Tibial artery (tissue), 4 donors: ENCODE data around the gene ATAD3C.
A peak's percentile ranks its signal among the peaks of the same experiment; 100 is the strongest.

Experiments used
- DNase-seq, 2 donors: peaks; one replicate each; pipeline ENCODE4 v3.0.0-alpha.2; 2019
- H3K27ac ChIP-seq, 2 donors: fragments of 200-600 bp; sonication (generic) in 1 of 2; 1 replicate in 1 of 2; 2 replicates in 1 of 2; pipeline ENCODE4 v1.5.1; 2018 to 2019; ENCODE audit warnings: mild to moderate bottlenecking in 1 of 2
- H3K27me3 ChIP-seq, 2 donors: fragments of 200-600 bp; sonication (generic) in 1 of 2; one replicate each; pipeline versions ENCODE4 v1.5.1 to v1.6.0; 2016 to 2019
- H3K36me3 ChIP-seq, 3 donors: fragments of 200-600 bp; sonication (generic) in 2 of 3; one replicate each; pipeline ENCODE4 v1.5.1; 2016 to 2019; ENCODE audit warnings: mild to moderate bottlenecking in 2 of 3
- H3K4me1 ChIP-seq, 4 donors: fragments of 200-600 bp; sonication (generic) in 2 of 4; 1 replicate in 3 of 4; 2 replicates in 1 of 4; pipeline ENCODE4 v1.5.1; 2016 to 2019
- H3K4me3 ChIP-seq, 2 donors: fragments of 200-600 bp; sonication (generic) in 1 of 2; 1 replicate in 1 of 2; 2 replicates in 1 of 2; pipeline ENCODE4 v1.5.1; 2018 to 2019; ENCODE audit warnings: mild to moderate bottlenecking in 2 of 2
- H3K9me3 ChIP-seq, 3 donors: fragments of 200-600 bp; sonication (generic) in 1 of 3; one replicate each; pipeline ENCODE4 v1.5.1; 2016 to 2019
- intact Hi-C: fragments of 100-400 bp; cut with DNase I; formaldehyde crosslinking; loops from one replicate; pipeline ENCODE4 v1.15.0; 2023; ENCODE audit warnings: low total_unique reads
- TF ChIP-seq, protein P1 (sequence below), 2 experiments: fragments of 200-600 bp in 1 of 2; fragments of 450-650 bp in 1 of 2; IDR thresholded peaks; one replicate each; pipeline ENCODE4 v1.5.1; 2017 to 2019; ENCODE audit warnings: antibody characterized with exemption in 2 of 2, mild to moderate bottlenecking in 1 of 2, moderate library complexity in 1 of 2

ATAD3C gene

GRCh38 chr1:1449099-1449739, at the start of gene ATAD3C:
Gene ATAD3C (plus strand): TSS chr1:1449689. CDS start chr1:1450684, 995 bp downstream.
- intact Hi-C loops: no loop called here
- DNase-seq: no peak
- H3K9me3 ChIP-seq: no peaks in the 10 kb centered on the region
- no peak within 1 kb of the TSS for H3K27ac ChIP-seq
- H3K36me3 ChIP-seq: no peaks in the 10 kb centered on the region
- H3K4me1 ChIP-seq: no peaks in the 10 kb centered on the region
- H3K27me3 ChIP-seq: peaks cover 0 to 2% of the 10 kb centered on the region in 2 donors
- TF ChIP-seq, protein P1, sequence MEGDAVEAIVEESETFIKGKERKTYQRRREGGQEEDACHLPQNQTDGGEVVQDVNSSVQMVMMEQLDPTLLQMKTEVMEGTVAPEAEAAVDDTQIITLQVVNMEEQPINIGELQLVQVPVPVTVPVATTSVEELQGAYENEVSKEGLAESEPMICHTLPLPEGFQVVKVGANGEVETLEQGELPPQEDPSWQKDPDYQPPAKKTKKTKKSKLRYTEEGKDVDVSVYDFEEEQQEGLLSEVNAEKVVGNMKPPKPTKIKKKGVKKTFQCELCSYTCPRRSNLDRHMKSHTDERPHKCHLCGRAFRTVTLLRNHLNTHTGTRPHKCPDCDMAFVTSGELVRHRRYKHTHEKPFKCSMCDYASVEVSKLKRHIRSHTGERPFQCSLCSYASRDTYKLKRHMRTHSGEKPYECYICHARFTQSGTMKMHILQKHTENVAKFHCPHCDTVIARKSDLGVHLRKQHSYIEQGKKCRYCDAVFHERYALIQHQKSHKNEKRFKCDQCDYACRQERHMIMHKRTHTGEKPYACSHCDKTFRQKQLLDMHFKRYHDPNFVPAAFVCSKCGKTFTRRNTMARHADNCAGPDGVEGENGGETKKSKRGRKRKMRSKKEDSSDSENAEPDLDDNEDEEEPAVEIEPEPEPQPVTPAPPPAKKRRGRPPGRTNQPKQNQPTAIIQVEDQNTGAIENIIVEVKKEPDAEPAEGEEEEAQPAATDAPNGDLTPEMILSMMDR (IDR thresholded peaks at IDR 0.05): no peak
- H3K4me3 ChIP-seq: no peak within 1 kb of the TSS

DNA sequence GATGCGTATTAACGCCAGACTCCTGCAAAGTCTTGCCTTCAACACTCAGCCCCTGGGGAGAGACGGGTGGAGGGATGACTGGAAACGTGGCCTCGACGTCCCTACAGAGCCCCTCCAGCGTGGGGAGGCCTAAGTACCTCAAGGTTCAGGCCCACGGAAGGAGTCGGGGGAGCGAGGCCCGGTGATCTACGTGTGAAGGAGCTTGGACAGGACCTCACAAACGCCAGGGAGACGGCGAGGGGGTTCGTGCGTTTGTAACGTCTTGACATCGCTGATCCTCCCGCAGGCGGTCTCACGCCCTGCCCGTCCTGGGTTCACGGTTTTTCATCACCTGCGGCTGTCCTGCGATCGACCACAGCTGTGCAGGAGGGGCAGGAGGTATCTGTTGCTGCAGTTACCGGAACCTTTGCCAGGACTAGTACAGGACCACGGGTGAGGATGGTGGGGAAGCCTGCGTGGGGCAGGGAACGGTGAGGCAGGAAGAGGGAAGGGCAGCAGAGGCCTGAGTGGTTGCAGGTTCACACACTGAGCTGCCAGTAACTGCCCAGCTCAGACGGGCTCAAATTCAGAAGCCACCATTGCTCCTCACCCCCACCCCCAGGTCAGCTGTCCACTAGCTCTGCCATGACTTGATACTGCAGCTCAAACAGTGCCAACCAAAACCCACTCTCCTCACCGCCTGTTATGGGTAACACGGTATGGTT, 49.5 kb upstream of the ATAD3C start:
- intact Hi-C loops: loop anchor here (5.0 kb wide), 1 partner anchor 42 kb away; no protein-coding TSS in a partner anchor
- H3K4me3 ChIP-seq: peak overlapping the region; percentile 85 to 96
- peaks cover 0 to 41% (median 31%) of the 10 kb centered on the region in 4 donors for H3K4me1 ChIP-seq
- DNase-seq: no peak
- TF ChIP-seq, protein P1 (IDR thresholded peaks at IDR 0.05): no peak
- peak overlapping the region; percentile 81 to 92 for H3K27ac ChIP-seq
- no peaks in the 10 kb centered on the region for H3K9me3 ChIP-seq
- H3K36me3 ChIP-seq: peaks cover 52 to 77% (median 65%) of the 10 kb centered on the region in 3 donors
- no peaks in the 10 kb centered on the region for H3K27me3 ChIP-seq

DNA sequence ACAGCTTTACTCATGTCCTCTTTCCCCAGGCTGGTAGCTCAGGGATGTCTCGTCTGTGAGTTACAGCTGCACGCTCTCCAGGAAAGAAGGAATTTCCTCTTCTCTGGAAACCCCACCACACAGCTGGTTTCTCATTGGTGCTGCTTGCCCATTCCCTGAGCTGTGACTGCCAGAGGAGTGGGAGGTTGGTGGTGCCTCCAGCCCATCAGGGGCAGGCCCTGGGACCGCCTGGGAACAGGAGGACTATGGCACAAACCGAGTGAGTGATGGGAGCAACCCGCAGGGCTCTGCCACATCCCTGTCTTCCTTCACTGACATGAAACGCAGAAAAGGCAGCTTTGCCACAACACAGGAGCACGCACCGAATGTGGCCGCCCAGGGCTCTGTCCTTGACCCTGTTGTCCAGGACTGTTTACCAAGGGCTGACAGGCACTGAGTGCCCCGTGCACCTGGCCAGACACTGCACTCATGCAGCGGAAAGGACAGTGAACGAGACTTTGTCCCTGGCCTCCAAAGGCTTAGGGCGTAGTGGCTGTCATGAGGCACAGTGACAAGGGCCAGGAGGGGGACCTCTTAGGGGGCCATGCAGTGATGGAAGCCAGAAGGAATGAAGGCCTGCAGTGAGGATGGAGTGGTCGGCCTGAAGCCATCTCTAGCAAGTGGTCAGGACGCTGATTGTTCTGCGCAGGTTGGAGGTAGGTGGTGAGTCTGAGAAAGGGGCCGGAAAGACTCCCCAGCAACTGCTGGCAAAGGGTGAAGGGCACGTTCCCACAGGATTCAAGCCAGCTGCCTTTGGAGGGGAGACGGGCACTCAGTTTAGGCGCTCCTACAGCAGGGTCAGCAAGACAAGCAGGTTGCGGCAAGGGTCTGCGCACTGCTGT, 48.7 kb upstream of the ATAD3C start:
- Histone ChIP-seq H3K27ac (peak overlapping the region in 1 of 2 donors; percentile 92), H3K4me1 (peaks cover 0 to 46% (median 38%) of the 10 kb centered on the region in 4 donors), H3K4me3 (peak overlapping the region; percentile 85 to 96), H3K9me3 (no peaks in the 10 kb centered on the region), H3K36me3 (peaks cover 54 to 76% (median 65%) of the 10 kb centered on the region in 3 donors), H3K27me3 (no peaks in the 10 kb centered on the region)
- intact Hi-C loops: loop anchor here (5.0 kb wide), 1 partner anchor 41 kb away; no protein-coding TSS in a partner anchor
- DNase-seq: no peak
- TF ChIP-seq, protein P1 (IDR thresholded peaks at IDR 0.05): no peak

- H3K4me1 ChIP-seq: peaks cover 0 to 49% (median 45%) of the 10 kb centered on the region in 4 donors
- TF ChIP-seq, protein P1 (IDR thresholded peaks at IDR 0.05): no peak
- intact Hi-C loops: loop anchor here (5.0 kb wide), 1 partner anchor 41 kb away; no protein-coding TSS in a partner anchor
- peaks cover 54 to 69% (median 63%) of the 10 kb centered on the region in 3 donors for H3K36me3 ChIP-seq
- no peaks in the 10 kb centered on the region for H3K27me3 ChIP-seq
- DNase-seq: no peak
- no peak overlapping the region for H3K27ac ChIP-seq
- H3K9me3 ChIP-seq: no peaks in the 10 kb centered on the region
- no peak overlapping the region for H3K4me3 ChIP-seq
Observed at GRCh38 chr1:1401457-1402010, 48.0 kb upstream of the ATAD3C start.
